IMR-90 (cell line): Measurements from ENCODE around the gene MEIKIN. TPM values are rescaled to one million over a fixed set of nuclear protein-coding genes. Genes with fewer than 3 reads are reported as not detected.

Source experiments
- ATAC-seq: fragments of 200-7000 bp; cut with Tn5 transposase; 2 replicates; pipeline ENCODE4 v1.9.1; 2020; ENCODE audit warnings: low read depth, mild to moderate bottlenecking, moderate library complexity
- BruUV-seq: library from RNA; stranded (reverse); fragments of 400-500 nt; replicated peaks from 2 replicates; lab custom pipeline; 2021; lab: Mats Ljungman, UMichigan
- CTCF ChIA-PET: fragments of 300-600 bp; formaldehyde crosslinking; extraction: SDS; loops from one replicate; lab custom pipeline; 2021; ENCODE audit warnings: antibody characterized with exemption; lab: Yijun Ruan, JAX
- POLR2A ChIA-PET: fragments of 300-600 bp; sonication (Branson Sonifier 250); formaldehyde crosslinking; loops from one replicate; lab custom pipeline; 2022; ENCODE audit warnings: antibody characterized with exemption; ENCODE audit not compliant: unreplicated experiment; lab: Charles Lee
- DNase-seq: peaks from one replicate; pipeline ENCODE4 v3.0.0; 2013
- H2AFZ ChIP-seq: replicated peaks from 2 replicates; pipeline ENCODE3; 2013; ENCODE audit warnings: low read length, mild to moderate bottlenecking; ENCODE audit not compliant: poor library complexity
- H2AK5ac ChIP-seq: 2 replicates; pipeline ENCODE4 v1.6.1; 2013; ENCODE audit warnings: low read depth, low read length, inconsistent platforms
- H2AK9ac ChIP-seq: replicated peaks from 2 replicates; pipeline ENCODE3; 2013; ENCODE audit warnings: mild to moderate bottlenecking, low read depth, low read length, moderate library complexity; ENCODE audit not compliant: poor library complexity
- H2BK120ac ChIP-seq: 2 replicates; pipeline ENCODE4 v1.6.1; 2013; ENCODE audit warnings: low read depth, low read length, inconsistent platforms
- H2BK15ac ChIP-seq: 3 replicates; pipeline ENCODE4 v1.6.1; 2013; ENCODE audit warnings: low read depth, low read length, inconsistent platforms
- H2BK20ac ChIP-seq: 2 replicates; pipeline ENCODE4 v1.6.1; 2013; ENCODE audit warnings: low read depth, mild to moderate bottlenecking, inconsistent platforms, low read length, moderate library complexity
- H2BK5ac ChIP-seq: 2 replicates; pipeline ENCODE4 v1.6.1; 2013; ENCODE audit warnings: mild to moderate bottlenecking, low read depth, low read length, inconsistent platforms; ENCODE audit not compliant: poor library complexity, severe bottlenecking
- H3K14ac ChIP-seq: replicated peaks from 2 replicates; pipeline ENCODE4 v1.6.1; 2013; ENCODE audit warnings: low read depth, low read length, inconsistent platforms
- H3K18ac ChIP-seq: 2 replicates; pipeline ENCODE4 v1.6.1; 2013; ENCODE audit warnings: low read depth, low read length, control low read depth
- H3K23ac ChIP-seq: 2 replicates; pipeline ENCODE4 v1.6.1; 2013; ENCODE audit warnings: low read depth, low read length, inconsistent platforms
- H3K27ac ChIP-seq: 2 replicates; pipeline ENCODE4 v1.5.1; 2013; ENCODE audit warnings: mild to moderate bottlenecking, control low read depth, low read length; ENCODE audit not compliant: insufficient read depth
- H3K27me3 ChIP-seq: 2 replicates; pipeline ENCODE4 v1.6.1; 2013; ENCODE audit warnings: low read length; ENCODE audit not compliant: control insufficient read depth, insufficient read depth
- H3K36me3 ChIP-seq: 2 replicates; pipeline ENCODE4 v1.6.1; 2013; ENCODE audit warnings: low read length, mixed read lengths; ENCODE audit not compliant: control insufficient read depth, insufficient read depth
- H3K4ac ChIP-seq: 2 replicates; pipeline ENCODE4 v1.6.1; 2013; ENCODE audit warnings: low read depth, low read length, inconsistent platforms
- H3K4me1 ChIP-seq: 2 replicates; pipeline ENCODE4 v1.6.1; 2013; ENCODE audit warnings: low read length, mixed read lengths; ENCODE audit not compliant: control insufficient read depth, insufficient read depth
- H3K4me2 ChIP-seq: 2 replicates; pipeline ENCODE4 v1.6.1; 2013; ENCODE audit warnings: low read depth, mild to moderate bottlenecking, control low read depth, low read length, moderate library complexity
- H3K4me3 ChIP-seq: 2 replicates; pipeline ENCODE4 v1.5.1; 2013; ENCODE audit warnings: low read depth, mild to moderate bottlenecking, control low read depth, low read length, moderate library complexity; ENCODE audit not compliant: insufficient read depth
- H3K56ac ChIP-seq: 2 replicates; pipeline ENCODE4 v1.6.1; 2013; ENCODE audit warnings: low read length, inconsistent platforms; ENCODE audit not compliant: insufficient read depth; ENCODE audit errors: extremely low read depth
- H3K79me1 ChIP-seq, 2 experiments: 2 replicates each; pipeline ENCODE4 v1.6.1; 2013; ENCODE audit warnings: low read length in 2 of 2, inconsistent platforms in 1 of 2, low read depth in 1 of 2
- H3K9ac ChIP-seq: 2 replicates; pipeline ENCODE4 v1.6.1; 2013; ENCODE audit warnings: low read depth, low read length, control low read depth
- H3K9me1 ChIP-seq: 2 replicates; pipeline ENCODE4 v1.6.1; 2013; ENCODE audit warnings: low read length, inconsistent platforms; ENCODE audit not compliant: insufficient read depth
- H3K9me3 ChIP-seq: 2 replicates; pipeline ENCODE4 v1.6.1; 2013; ENCODE audit warnings: low read length; ENCODE audit not compliant: control insufficient read depth, insufficient read depth
- H4K20me1 ChIP-seq: 2 replicates; pipeline ENCODE4 v1.6.1; 2013; ENCODE audit warnings: low read length, inconsistent platforms; ENCODE audit not compliant: insufficient read depth
- H4K5ac ChIP-seq: 2 replicates; pipeline ENCODE4 v1.6.1; 2013; ENCODE audit warnings: mild to moderate bottlenecking, low read depth, low read length, control low read depth
- H4K8ac ChIP-seq, 2 experiments: 2 replicates each; pipeline ENCODE4 v1.6.1; 2013; ENCODE audit warnings: low read depth in 2 of 2, low read length in 2 of 2, control low read depth in 1 of 2, inconsistent platforms in 1 of 2
- H4K91ac ChIP-seq: 2 replicates; pipeline ENCODE4 v1.6.1; 2013; ENCODE audit warnings: low read depth, low read length, inconsistent platforms; ENCODE audit not compliant: insufficient read depth
- SMC3 ChIP-seq: fragments of 150-350 bp; IDR thresholded peaks from 2 replicates; pipeline ENCODE4 v1.6.1; 2016; ENCODE audit warnings: low read depth, mild to moderate bottlenecking, antibody characterized with exemption, low read length, moderate library complexity
- WGBS, 2 experiments: methylation state at CpG; one replicate each; pipeline versions ENCODE4 v1.1.5 to v1.1.7; 2013; ENCODE audit warnings: missing lambda C conversion rate in 2 of 2; ENCODE audit not compliant: insufficient read length in 1 of 2; ENCODE audit errors: extremely low coverage in 2 of 2; 5-methylcytosine and 5-hydroxymethylcytosine counted together
- dilution Hi-C: fragments of 300-500 bp; cut with HindIII; formaldehyde crosslinking; loops from one replicate; pipeline ENCODE4 v1.14.3; 2018; ENCODE audit warnings: low sequenced_read_pairs; ENCODE audit not compliant: unreplicated experiment
- in situ Hi-C: fragments of 300-500 bp; cut with MboI; formaldehyde crosslinking; loops from 3 replicates; pipeline ENCODE4 v1.14.3; 2019; ENCODE audit warnings: low sequenced_read_pairs, inconsistent platforms, mixed read lengths
- intact Hi-C: fragments of 100-400 bp; cut with micrococcal nuclease; formaldehyde crosslinking; loops from 2 replicates; pipeline ENCODE4 v1.10.0; 2022
- polyA plus RNA-seq, 3 experiments: library from polyadenylated mRNA; depleted of rRNA; stranded (reverse); fragments of >200 nt; gene quantifications; 2 replicates each; pipeline ENCODE4 v1.2.3, GENCODE V29; 2012; ENCODE audit warnings: low replicate concordance in 1 of 3
- total RNA-seq: library from RNA; depleted of rRNA; stranded (reverse); fragments of >200 nt; gene quantifications from 2 replicates; pipeline ENCODE4 v1.2.3, GENCODE V29; 2012
- TF ChIP-seq, protein P1 (sequence below): fragments of 150-350 bp; IDR thresholded peaks from 2 replicates; pipeline ENCODE4 v1.6.1; 2016; ENCODE audit warnings: low read depth, mild to moderate bottlenecking, low read length, moderate library complexity, borderline replicate concordance

The MEIKIN gene
- total and polyA plus RNA-seq, 2 of the 4 experiments (the other 2 are of a cell fraction) = not detected

GRCh38 chr5:131759704-131760103, 185.8 kb downstream of the MEIKIN start:
- Histone ChIP-seq H3K27ac (no peak overlapping the region), H2BK20ac (no peak overlapping the region), H3K4me3 (no peak overlapping the region), H3K18ac (no peak overlapping the region), H3K4me2 (no peak overlapping the region), H2BK15ac (no peak overlapping the region), H2AFZ (no peak overlapping the region), H4K20me1 (peaks cover 81% of the 10 kb centered on the region), H3K4ac (no peak overlapping the region), H3K27me3 (no peaks in the 10 kb centered on the region), H3K79me1 (peaks cover 42 to 76% of the 10 kb centered on the region in 2 experiments), H3K9me1 (peaks cover 8% of the 10 kb centered on the region; the same call in 1 of the 2 replicates), H3K23ac (no peak overlapping the region), H2AK5ac (no peak overlapping the region), H3K14ac (no peak overlapping the region), H4K8ac (no peak overlapping the region), H2BK5ac (no peak overlapping the region), H3K4me1 (peaks cover 8% of the 10 kb centered on the region; the same call in 1 of the 2 replicates), H3K36me3 (peaks cover 3% of the 10 kb centered on the region), H3K9ac (no peak overlapping the region), H3K9me3 (peaks cover 2% of the 10 kb centered on the region; the same call in 1 of the 2 replicates), H4K5ac (no peak overlapping the region), H4K91ac (no peak overlapping the region), H2BK120ac (no peak overlapping the region), H3K56ac (no peak overlapping the region), H2AK9ac (no peak overlapping the region)
- no CpG with 5 or more reads among the region's 1 CpG for WGBS, 2 experiments
- intact Hi-C loops = no loop called here
- ChIA-PET POLR2A (no interaction called here), CTCF (no interaction called here)
- DNase-seq (no peak), ATAC-seq (no peak)
- BruUV-seq = no TSS peak
- dilution Hi-C loops = no loop called here
- TF ChIP-seq, protein P1, sequence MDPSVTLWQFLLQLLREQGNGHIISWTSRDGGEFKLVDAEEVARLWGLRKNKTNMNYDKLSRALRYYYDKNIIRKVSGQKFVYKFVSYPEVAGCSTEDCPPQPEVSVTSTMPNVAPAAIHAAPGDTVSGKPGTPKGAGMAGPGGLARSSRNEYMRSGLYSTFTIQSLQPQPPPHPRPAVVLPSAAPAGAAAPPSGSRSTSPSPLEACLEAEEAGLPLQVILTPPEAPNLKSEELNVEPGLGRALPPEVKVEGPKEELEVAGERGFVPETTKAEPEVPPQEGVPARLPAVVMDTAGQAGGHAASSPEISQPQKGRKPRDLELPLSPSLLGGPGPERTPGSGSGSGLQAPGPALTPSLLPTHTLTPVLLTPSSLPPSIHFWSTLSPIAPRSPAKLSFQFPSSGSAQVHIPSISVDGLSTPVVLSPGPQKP = no peak
- no peak for TF ChIP-seq SMC3
- in situ Hi-C loops = no loop called here
